GM21576 (cell line): ENCODE results near the gene FOXO3.

Source experiments
- ATAC-seq: cut with Tn5 transposase; IDR thresholded peaks from one replicate; pipeline ENCODE4 v1.9.1; 2021; ENCODE audit warnings: mild to moderate bottlenecking, moderate library complexity; ENCODE audit not compliant: unreplicated experiment

FOXO3 gene

DNA sequence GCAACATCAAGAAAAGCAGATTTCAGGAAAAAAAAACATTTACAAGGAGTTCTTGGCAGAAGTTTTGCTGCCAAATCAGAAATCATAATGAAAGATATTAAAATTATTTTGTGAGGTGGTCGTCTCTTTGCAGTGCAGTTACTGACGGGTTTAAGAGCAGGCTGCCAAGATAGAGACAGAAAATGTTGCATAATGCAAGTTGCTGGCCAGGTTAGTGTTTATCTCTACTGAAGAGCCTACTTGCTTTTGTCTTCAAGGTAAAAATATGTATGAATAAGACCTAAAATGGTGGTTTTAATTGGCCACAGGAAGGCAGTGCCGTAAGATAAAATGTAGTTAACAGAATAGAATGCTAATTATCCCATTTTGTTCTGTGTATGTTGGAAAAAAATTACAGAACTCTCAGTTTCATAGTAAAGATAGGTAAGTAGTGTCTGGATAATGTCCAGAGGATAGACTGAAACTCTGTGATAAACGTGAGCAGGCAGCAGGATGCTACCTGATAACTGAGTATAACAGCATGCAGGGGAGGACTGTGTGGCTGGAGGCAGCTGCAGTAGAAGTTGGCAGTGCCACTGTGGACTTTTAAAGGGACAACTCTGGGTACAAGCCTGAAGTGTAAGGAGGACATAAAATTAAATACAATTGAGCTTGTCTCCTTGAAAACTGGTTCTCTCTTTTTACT lies 13.9 kb downstream of the FOXO3 start:
- ATAC-seq, result no peak

DNA sequence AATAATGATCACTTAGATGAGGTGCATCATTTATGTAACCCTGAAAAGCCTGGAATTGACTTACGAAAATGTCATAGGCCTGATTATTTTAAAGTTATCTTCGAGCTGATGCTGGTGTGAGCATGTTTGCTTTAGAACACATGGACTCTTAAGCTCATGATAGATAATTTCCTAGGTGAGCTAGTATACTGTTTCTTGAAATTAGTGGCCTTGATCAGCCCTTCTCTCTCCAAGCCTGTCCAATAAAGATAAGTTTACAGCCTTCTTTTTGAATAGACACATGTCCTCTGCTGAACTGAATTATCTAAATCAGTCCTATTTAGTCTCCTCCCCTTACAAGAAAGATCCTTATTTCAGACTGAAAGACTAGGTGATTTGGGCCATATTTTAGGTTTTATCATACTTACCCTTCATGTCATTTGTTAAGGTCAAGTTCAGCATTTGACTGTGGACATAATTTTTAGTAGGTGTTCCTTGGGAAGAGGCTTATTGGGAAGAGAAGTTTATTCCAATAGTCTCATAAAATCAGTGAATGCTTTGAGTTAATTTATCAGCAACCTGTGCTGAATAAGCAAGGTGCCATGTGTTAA lies 15.3 kb downstream of the FOXO3 start:
- ATAC-seq, result no peak

DNA sequence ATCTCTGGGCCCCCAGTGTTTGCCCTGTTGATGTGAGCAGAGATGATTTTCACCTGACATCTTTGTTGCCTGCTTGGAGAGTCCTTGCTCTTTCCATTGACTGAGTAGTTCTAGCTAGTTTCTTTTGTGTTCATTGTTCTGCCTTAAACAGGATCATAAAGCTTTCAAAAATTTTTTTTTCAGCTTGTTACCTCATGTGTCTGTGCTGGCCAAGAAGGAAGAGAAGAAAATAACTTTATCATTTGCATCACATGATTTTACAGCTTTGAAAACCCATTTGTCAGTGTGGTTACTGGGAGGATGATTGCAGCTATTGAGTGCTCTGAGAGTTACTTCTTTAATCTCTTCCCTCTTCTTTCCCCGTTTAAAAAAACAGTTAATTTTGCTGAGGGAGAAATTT lies 16.0 kb downstream of the FOXO3 start:
- ATAC-seq, result no peak

DNA sequence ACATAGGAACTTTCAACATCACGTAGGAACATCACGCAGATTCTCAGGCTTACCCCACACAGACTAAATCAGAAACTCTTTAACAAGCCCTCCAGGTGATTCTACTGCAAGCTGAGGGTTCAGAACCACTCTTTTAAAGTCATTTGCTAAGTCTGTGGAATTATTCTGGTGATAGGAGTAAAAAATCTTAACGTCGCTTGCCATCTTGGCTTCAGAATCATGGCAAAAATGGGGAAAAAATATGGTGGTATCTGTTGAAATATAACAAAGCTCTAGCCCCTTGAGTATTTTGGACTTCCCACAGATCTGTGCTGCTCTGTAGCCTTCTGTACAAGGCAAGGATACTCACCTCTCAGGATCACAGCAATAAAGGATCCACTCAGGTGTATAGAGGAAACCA lies 17.4 kb downstream of the FOXO3 start:
- ATAC-seq, result no peak

DNA sequence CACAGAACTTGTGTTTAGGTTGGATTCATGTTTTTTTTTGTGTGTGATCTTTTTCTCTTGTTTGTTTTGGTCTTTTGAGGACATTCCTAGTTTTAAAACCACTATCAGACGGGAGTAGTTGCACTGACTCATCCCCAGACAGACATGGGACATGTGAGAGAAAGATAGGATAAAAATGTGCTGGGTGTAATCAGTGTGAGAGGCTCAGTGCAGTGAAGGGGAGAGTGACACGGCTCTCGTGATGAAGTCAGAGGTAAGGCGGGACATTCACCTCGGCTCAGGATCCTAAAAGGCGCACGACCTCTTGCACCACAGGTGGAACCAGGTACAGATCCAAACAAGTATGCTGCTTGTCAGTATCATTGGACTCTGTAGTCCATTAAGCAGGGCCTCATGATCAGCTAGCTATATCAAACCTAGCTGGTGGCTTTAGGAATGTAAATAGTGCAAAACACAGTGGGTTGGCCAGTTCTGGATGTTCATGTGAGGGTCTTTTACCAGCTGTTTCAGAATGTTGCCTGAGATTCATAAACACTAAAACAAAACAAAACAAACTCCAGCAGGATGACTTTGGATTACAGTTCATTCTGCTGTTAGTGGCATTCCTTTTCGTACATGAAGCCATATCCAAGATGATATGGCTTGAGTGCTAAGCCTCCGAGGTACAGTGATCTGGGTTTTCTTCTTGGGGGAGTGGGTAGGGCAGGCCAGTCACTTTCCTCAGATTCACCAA lies 18.0 kb downstream of the FOXO3 start:
- no peak for ATAC-seq

DNA sequence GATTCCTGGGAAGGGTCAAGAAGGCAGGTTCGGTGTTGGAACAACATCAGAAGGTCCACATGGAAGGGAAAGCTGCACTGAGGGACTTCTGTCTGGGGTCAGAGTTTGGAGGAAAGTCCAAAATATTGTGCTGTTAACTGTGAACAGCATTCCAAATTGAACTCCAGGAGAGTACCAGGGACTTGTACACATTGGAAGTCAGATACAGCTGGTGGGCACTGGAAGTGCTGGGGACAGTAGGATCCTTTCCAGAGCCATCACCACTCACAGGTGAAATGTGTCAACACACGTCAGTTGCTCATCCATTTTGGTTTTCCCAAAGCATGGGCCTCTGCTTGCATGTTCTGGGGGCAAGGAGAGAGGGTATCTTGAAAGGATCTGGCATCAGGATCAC lies 18.6 kb downstream of the FOXO3 start:
- ATAC-seq, result no peak

DNA sequence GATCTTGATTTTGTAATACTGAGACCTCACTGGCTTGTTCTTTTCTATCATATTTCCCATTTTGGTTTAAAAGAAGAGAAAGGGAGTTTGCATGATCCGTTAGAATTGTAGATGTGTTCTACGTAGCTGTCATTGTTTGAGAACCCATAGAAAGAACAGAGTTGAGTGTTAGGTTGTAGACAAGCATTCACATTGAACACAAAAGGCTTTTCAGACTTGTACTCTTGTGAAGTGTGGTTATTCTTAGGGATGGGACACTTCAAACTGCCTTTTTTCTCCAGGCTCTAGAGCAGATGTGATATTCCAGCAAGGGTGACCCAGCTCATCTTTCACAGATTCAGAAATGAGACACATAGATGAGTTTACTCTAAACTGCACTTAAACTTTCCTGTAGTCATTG lies 19.9 kb downstream of the FOXO3 start:
- ATAC-seq, result no peak

DNA sequence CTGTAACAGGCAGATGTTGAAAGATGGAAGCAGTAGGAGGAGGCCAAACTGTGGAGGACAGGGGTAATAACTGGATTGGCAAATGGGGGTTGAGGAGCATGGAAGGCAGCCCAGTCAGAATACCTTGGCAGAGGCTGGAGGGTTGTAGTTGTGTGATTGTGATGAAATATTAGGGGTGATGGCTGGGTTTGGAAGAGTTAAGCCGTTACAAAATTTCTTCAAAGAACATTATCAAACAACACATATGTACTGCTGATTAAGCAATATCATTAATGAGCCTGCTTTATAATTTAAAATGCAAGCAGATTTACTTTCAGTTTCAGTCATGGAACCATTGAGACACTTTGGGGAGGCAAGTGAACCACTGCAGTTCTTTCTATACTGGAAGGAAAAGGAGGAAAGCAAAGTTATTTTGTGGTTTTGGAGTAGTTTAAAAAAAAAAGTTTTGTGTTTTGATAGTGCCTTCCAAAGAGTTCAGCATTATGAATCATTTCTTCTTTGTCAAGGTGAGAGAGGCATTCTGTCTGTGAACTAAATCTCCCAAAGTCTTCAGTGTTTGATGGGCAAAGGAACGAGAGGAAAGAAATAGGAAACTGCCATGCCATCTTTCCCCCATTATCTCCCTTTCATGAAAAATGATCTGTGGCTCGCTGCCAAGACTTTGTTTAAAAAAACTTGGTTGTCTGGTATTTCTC lies 20.7 kb downstream of the FOXO3 start:
- no peak for ATAC-seq

DNA sequence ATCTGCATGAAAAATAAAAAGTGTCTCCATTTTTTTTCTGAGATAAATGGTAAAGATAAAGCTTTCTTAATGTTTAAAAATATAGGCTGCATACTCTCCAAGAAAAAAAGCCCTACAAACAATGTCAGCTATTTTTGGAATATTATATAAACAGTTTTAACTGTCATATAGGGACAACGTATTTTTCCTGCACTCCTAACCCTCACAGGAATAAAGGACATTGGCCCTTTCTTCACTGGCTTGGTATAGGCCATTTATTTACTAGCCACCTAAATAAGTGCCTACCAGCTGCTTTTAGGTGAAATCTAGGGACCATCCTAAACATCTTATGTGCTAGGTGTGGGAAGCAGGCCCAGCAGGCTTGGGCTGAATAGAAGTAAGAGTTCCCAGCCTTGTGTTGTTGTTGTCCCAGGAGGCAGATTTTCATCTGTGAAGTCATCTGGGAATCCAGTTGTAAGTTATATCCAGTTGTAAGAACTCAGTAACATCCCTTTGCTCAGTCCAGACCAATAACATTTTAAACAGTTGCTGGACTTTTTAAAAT lies 21.3 kb downstream of the FOXO3 start:
- no peak for ATAC-seq

DNA sequence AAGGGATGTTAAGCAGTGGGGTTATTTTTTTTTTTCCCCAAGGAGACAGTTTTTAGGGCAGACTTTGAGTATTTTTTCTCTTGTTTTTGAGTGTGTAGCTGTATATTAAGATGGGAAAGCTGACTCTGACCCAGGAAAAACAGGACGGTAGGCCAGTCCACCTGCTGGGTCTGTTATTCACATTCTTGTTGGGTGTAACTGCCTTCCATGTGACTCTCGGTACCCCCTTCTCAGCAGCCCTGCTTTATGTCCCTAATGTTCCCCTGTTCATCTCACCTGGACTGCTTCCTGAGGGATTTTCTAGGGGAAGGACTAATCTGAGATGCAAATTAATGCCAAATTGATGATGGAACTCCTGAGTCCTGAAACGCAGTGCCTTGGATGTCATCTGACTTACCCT lies 21.9 kb downstream of the FOXO3 start:
- no peak for ATAC-seq

DNA sequence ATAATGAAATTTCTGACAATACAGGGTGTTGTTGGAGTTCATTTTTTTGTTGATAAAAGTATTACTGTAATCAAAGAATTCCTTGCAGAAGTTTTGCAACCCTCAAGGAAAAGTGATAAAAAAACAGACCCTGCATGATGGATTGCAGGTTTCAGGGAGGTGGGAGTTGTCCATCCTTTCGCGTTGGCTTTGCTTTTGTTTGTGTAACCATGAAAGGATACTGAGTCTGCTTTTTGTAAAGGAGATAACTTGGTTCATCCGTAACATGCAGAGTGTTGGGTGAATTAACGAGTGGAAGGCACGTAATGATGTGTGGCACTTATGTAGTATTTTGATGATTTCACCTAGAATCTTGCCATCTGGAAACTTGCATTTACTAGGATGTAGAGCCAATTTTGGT lies 23.6 kb downstream of the FOXO3 start:
- ATAC-seq, result no peak

DNA sequence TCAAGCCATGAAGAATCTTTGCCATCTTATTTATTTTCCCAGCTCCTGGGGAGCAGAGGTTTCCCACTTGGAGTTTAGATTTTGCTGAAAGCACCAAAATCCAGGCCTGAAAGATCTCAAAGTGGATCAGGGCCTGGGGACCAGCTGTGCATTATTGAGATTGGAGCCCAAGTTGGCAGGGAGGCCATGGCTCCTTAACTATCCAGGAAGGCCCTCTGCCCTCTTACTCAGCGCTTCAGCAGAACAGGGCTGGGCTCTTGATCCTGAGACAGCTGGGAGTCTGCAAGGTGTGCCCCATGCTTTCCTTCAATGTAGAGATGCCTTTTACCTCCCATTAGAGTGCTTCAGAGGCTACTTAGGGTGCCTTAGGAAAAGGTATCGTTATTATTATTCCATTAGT lies 24.6 kb downstream of the FOXO3 start:
- no peak for ATAC-seq

DNA sequence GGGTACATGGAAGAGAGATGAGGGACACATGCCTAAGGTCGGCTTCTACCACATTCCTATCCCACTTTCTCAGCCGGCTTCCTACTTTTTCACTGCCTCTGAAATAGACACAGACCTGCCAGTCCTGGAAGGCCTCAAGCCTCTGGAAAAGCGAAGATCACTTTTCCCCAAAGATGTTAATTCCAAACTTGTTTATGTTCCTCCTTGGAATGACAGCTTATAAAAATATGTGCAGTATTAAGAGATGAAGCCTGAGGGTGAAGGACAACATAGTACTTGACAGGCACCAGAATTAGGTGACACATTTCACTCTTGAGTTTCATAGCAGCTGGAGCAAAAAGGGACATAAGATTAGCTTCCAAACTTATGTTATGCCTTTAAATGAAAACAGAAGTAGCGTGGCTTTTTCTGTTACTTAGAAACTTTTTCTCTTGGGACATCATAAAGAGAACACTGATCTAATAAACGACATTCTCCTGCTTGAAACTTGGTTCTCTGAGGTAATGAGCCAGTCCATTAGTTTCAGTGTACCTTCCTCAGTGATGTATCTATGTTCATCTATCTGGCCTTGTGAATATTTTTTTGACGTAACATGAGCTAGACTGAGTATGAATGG lies 25.3 kb downstream of the FOXO3 start:
- ATAC-seq, result no peak

DNA sequence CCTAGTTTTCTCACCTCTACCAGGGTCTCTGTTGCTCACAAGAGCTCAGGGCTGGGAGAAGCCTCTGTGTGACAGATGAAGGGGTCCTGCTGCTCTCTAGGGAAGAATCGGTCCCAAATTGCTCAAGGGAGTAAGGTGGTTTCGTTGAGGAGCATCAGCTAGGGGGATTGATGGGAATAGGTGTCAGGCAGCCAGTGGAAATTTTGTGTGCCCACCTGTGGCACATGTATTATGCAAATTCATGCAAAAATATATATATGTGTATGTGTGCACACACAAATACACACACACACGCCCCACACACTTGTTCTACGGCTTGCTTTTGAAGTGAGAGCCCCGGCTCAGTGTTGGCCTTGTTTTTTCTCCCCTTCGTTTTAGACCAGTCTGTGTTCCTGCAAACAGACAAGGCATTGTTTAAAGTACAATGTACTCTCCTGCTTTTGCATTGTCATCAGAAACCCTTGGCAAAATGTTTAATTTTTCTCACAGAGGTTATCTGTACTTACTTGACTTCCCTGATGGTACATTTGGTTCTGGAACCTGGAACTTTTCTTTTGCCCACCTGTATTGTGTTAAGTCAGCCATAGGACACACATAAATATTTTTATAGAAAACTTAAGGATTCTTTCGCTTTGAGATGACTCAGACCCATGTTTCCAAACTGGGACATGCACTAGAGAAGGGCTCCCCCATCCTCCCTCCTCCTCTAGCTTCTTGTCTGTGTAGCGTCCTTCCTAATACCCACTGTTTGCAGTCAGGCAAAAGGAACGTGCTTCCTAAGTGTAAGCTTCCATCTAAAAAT lies 26.7 kb downstream of the FOXO3 start:
- no peak for ATAC-seq

DNA sequence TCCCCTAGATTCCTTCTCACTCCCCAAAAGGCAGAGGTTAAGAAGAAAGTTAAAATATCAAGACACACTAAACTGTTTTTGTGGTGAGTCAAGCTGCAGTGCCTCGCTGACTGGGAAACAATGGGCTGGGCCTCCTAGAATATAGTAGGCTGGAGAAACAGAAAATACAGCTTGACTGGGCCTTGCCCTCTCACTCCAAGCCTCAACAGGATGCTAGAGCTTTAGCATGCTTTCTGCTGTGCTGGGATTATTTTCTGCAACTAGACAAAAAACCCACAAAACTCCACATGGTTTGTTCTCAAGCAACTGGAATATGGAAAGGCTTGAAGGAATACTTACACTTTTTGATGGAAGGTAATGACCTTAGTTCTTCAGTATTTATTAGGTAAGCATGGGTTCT lies 27.9 kb downstream of the FOXO3 start:
- no peak for ATAC-seq

DNA sequence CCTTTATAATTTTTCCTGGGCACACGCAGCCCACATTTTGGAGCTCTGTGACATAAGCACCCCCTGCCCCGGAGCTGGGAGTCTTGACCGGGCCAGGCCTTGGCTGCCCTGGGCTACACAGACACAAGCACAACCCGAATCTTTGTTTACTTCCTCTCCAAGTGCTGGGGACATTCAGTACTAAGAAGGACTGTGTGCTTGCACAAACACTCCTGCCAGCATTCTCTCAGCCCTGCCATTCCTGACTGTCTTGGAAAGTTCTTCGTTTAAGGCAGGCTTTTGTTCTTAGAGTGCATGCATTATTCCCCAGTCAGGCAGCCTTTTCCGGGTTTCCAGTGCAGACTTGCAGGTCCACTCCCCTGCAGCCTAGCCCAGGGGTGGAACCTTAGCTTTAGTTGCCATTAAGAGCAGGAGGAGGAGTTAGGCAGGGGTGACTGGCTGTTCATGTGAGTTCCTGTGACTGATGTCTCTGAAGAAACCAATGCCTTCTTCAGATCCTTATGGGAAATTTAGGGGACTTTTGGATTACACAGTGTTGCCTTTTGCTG lies 28.6 kb downstream of the FOXO3 start:
- no peak for ATAC-seq

DNA sequence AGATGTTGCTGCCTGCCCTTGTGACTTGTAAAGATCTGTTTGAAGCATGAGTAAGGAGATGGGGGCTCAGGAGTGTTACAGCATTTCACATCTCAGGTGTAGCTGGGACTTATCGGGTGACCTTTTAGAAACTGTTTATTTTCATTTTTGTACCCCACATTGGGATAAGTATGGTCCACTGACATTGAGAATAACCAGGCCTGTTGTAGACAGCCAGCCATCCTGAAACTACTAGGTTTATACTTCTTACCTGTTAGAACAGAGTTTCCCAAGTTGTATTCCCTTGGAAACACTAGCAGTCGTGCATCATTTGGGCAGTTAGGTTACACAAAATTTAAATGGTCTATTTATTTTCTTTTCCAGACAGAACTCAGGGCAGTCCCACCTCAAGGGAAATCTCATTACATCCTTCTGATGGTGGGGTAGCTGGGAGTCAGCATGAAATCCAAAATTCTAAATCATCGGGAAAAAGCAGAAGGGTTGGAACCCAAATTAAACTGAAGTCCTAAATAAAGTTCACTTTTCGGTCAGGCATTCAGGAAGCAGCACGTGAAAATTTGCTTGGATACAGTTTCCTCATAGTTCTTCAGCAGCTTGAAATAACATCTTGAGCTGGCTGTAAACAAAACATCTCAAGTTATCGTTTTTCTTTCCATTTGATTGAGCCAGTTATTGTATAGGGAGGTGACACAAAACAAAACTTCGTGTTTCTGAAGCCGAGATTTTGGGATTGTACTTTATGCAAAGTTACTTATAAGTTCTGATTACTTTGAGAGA lies 30.5 kb downstream of the FOXO3 start:
- ATAC-seq, result no peak

DNA sequence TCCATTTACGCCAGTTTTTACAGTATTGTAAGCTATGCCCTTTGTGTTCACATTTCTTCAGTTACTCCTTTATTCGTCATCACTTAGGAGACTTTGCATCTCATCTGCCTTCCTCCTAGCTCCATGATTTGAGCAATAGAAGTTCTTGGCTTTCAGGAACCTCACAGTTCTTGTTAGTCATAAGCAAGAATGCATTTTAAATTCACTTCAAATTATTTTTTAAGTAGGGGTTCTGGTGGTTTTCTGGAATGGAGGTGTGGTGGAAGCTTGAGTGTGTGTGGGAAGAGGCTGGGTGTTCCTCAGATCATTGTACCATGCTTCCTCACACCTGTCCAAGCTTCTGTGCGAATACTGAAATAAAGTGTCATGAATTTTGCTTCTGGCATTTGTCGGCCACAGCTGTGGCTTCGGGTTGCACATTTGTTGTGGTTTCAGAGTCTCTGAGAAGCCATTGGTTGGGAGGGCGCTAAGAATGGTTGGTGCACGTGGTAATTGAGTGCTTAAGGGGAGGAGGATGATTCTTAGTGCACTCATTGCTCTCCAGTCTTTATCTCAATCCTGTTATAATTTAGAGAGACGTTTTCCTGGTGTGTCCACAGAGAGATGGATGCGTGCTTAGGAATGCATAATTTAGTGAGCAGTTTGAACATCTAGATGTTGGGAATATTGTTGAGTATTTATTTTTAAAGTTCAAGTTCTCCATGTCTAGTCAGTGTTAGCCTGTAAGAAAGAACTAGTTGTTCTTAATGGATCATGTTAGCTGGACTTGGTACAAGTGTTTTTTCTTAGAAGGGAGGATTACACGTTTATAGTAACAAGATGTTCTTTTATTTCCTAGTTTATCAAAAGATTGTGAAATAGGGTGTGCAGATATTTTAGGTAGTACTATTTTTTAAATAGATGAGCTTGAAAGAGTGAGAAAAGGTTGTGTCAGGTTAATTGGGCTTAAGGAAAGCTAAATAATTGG lies 31.9 kb downstream of the FOXO3 start:
- peak; percentile 78 for ATAC-seq
